Activated T-cell treated with anti-CD3 and anti-CD28 coated beads, Interleukin-2, amount 50 U/mL, for 24 hours (primary cell): Measurements from ENCODE around the gene MAP3K14.
A peak's percentile ranks its signal among the peaks of the same experiment; 100 is the strongest.
"Not testable (repeated sequence)": the region's sequence is repeated elsewhere in the genome, so short reads cannot be mapped to it uniquely, and the experiment has no call there.

Experiments
- DNase-seq: peaks from one replicate; pipeline ENCODE4 v3.0.0-alpha.2; 2020
- H3K27ac Mint-ChIP-seq: 2 replicates; pipeline ENCODE4 v1.8.0; 2020; ENCODE audit warnings: mild to moderate bottlenecking, mixed read lengths
- H3K27me3 Mint-ChIP-seq: 2 replicates; pipeline ENCODE4 v1.8.0; 2020; ENCODE audit warnings: mixed read lengths
- H3K36me3 Mint-ChIP-seq: 2 replicates; pipeline ENCODE4 v1.8.0; 2020; ENCODE audit warnings: low read depth, mixed read lengths
- H3K4me1 Mint-ChIP-seq: 2 replicates; pipeline ENCODE4 v1.8.0; 2020; ENCODE audit warnings: low read depth, mixed read lengths
- H3K4me3 Mint-ChIP-seq: 2 replicates; pipeline ENCODE4 v1.8.0; 2020; ENCODE audit warnings: mild to moderate bottlenecking, moderate library complexity, mixed read lengths
- H3K9me3 Mint-ChIP-seq: 2 replicates; pipeline ENCODE4 v1.8.0; 2020; ENCODE audit warnings: mixed read lengths

Gene MAP3K14

DNA sequence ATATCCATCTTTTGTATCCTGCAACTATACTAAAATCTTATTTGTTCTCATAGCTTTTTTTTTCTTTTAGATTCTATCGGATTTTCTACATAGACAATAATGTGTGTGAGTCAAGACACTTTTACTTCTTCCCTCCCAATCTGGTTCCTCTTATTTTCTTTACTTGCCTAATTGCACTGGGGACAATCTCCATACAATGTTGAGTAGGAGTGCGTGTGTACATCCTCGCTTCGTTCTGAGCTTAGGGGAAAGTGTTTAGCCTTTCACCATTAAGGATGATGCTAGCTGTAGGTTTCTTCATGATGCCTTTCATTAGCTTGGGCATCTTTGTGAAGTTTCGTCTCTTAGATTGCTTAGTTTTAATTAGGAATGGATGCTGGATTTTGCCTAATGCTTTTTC lies 57.8 kb downstream of the MAP3K14 start:
- Mint-ChIP-seq H3K36me3 (peaks cover 22% of the 10 kb centered on the region), H3K4me1 (peaks cover 64% of the 10 kb centered on the region), H3K4me3 (no peak overlapping the region), H3K27me3 (no peaks in the 10 kb centered on the region), H3K9me3 (no peaks in the 10 kb centered on the region), H3K27ac (peak overlapping the region; percentile 6)
- DNase-seq: no peak

- no peak for DNase-seq
- Mint-ChIP-seq H3K4me1 (peaks cover 65% of the 10 kb centered on the region), H3K27ac (peak overlapping the region; percentile 86), H3K36me3 (peaks cover 6% of the 10 kb centered on the region), H3K9me3 (no peaks in the 10 kb centered on the region), H3K27me3 (no peaks in the 10 kb centered on the region), H3K4me3 (no peak overlapping the region)
These were observed 59.7 kb downstream of the MAP3K14 start for GRCh38 chr17:45257115-45257514.

DNA sequence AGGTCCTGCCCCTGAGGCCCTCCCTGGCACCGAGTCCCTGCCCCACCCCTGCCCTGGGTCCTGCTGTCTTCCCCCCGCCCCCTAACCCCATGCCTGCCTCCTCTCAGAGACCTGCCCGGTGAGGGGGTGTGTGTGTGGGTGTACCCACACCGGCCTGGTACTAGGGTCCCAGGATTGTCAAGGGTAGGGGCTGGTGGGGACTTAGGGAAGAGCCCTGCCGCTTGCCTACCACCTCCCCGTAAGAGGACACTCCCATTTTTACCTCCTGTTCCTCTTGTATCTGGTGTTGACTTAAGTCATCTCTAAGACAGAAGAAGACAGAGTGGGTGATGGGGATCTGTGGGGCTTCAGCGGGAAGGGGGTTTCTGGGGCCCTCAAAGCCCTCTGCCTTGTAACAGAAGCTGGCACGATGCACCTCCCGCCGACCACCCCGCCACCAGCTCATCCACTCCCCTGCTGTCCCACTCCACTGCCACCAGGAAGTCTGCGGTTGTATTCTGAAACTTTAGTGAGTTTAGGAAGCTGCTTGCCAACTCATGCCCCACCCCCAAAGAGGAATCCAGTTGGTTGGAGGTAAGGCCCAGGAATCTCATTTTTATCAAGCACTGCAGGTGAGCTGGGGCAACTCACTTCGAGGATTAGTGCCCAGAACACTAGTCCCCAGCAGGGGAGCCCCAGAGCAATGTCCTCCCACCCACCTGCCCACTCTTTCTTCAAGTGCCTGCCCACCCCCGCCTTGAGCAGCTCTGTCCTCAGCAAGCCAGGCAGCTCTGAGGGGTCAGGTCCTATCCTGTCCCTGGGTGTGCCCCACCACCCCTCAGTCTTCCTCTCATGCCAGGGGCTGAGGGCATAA lies 60.5 kb downstream of the MAP3K14 start:
- peak overlapping the region; percentile 86 for H3K27ac Mint-ChIP-seq
- H3K36me3 Mint-ChIP-seq: peaks cover 9% of the 10 kb centered on the region
- peak overlapping the region; percentile 17 for H3K4me3 Mint-ChIP-seq
- no peaks in the 10 kb centered on the region for H3K9me3 Mint-ChIP-seq
- no peak for DNase-seq
- no peaks in the 10 kb centered on the region for H3K27me3 Mint-ChIP-seq
- H3K4me1 Mint-ChIP-seq: peaks cover 66% of the 10 kb centered on the region

DNA sequence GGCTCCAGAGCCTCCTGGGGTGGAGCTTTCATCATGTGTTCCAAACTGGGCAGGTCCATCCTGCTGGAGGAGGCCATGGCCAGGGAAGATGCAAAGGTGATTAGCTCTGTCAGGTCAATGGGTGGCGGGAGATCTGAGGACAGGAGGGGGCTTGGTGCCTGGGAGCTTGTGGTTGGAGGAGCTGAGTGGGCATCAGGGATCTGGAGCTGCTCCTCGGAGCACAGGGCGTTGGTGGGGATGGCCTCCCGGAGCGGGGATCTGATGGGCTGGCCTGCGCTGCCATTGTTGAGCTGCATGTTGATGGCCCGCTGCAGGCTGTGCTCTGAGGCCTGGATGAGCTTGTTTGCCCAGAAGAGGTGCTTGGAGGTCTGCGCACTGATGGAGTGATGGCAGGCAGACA lies 61.5 kb downstream of the MAP3K14 start:
- peak overlapping the region; percentile 70 for H3K27ac Mint-ChIP-seq
- no peaks in the 10 kb centered on the region for H3K9me3 Mint-ChIP-seq
- H3K27me3 Mint-ChIP-seq: no peaks in the 10 kb centered on the region
- no peak for DNase-seq
- peaks cover 15% of the 10 kb centered on the region for H3K36me3 Mint-ChIP-seq
- H3K4me3 Mint-ChIP-seq: peak overlapping the region; percentile 45
- peaks cover 63% of the 10 kb centered on the region for H3K4me1 Mint-ChIP-seq

DNA sequence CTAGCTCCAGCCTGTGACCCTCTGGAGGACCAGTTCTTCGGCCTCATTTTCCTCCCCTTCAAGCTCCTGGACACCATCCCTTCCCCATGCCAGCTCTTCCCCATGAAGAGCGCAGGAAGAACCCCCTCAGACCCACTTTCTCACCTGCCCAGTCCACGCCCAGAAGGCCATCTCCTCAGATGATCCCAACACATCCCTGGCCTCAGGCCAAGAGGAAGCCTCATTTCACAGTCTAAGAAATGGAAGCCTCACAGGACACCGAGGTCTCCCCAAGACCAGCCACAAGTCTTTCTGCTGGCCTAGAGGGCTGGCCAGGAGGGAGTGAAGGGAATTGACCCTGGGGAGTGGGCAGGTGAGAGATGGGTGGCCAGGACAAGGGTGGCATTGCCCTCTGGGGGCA lies 62.9 kb downstream of the MAP3K14 start:
- Mint-ChIP-seq H3K36me3 (peaks cover 27% of the 10 kb centered on the region), H3K4me3 (no peak overlapping the region), H3K27ac (peak overlapping the region; percentile 83), H3K27me3 (no peaks in the 10 kb centered on the region), H3K4me1 (peaks cover 76% of the 10 kb centered on the region), H3K9me3 (no peaks in the 10 kb centered on the region)
- DNase-seq: no peak

DNA sequence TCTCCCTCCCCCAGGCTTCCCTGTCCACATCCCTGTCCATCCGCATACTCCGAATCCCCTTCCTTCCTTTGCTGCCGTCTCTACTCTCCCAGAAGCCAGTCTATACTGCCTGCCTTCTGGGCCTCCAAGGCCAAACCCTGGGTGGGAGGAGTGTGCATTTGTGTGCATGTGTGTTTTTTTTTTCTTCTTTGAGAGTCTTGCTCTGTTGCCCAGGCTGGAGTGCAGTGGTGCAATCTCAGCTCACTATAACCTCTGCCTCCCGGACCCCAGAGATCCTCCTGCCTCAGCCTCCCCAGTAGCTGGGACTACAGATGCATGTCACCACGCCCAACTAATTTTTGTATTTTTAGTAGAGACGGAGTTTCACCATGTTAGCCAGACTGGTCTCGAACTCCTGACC lies 63.6 kb downstream of the MAP3K14 start:
- H3K9me3 Mint-ChIP-seq, H3K27me3 Mint-ChIP-seq, DNase-seq: not testable (repeated sequence)
- Mint-ChIP-seq H3K4me1 (peaks cover 81% of the 10 kb centered on the region), H3K36me3 (peaks cover 33% of the 10 kb centered on the region), H3K27ac (peak overlapping the region; percentile 83), H3K4me3 (peak overlapping the region; percentile 16)

GRCh38 chr17:45251931-45252330 lies 64.9 kb downstream of the MAP3K14 start:
- Mint-ChIP-seq H3K36me3 (peaks cover 39% of the 10 kb centered on the region), H3K27me3 (no peaks in the 10 kb centered on the region), H3K4me1 (peaks cover 76% of the 10 kb centered on the region), H3K9me3 (no peaks in the 10 kb centered on the region), H3K27ac (peak overlapping the region; percentile 83), H3K4me3 (no peak overlapping the region)
- no peak for DNase-seq

GRCh38 chr17:45248132-45248957 lies 68.5 kb downstream of the MAP3K14 start:
- no peaks in the 10 kb centered on the region for H3K9me3 Mint-ChIP-seq
- peak overlapping the region; percentile 83 for H3K4me3 Mint-ChIP-seq
- H3K27me3 Mint-ChIP-seq: no peaks in the 10 kb centered on the region
- peak; percentile 83 for DNase-seq
- peak overlapping the region; percentile 93 for H3K27ac Mint-ChIP-seq
- peaks cover 63% of the 10 kb centered on the region for H3K4me1 Mint-ChIP-seq
- peaks cover 72% of the 10 kb centered on the region for H3K36me3 Mint-ChIP-seq

- Mint-ChIP-seq H3K4me1 (peaks cover 55% of the 10 kb centered on the region), H3K36me3 (peaks cover 80% of the 10 kb centered on the region), H3K9me3 (no peaks in the 10 kb centered on the region), H3K27me3 (no peaks in the 10 kb centered on the region), H3K4me3 (peak overlapping the region; percentile 83), H3K27ac (peak overlapping the region; percentile 93)
- DNase-seq: peak; percentile 98
These were observed 69.2 kb downstream of the MAP3K14 start for GRCh38 chr17:45247429-45248131.

DNA sequence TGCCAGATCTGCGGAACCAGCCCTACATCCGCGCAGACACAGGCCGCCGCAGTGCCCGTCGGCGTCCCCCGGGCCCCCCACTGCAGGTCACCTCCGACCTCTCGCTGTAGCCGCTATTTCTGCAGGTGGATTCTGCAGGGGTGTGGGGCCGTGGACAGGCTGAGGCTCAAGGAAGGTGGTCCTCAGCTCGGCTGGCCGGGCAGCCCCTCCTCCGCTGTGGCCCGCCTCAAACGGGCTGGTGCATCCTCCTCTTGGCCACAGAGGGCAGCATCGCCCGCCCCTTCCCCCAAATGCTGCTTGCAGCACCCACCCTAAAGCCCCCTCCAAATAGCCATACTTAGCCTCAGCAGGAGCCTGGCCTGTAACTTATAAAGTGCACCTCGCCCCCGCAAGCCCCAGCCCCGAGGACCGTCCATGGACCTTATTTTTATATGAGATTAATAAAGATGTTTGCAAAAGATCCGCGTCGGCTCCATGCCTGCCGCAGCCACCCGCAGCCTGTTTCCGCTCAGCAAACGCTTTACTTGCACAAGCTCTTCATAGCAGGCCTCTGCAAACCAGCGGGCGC lies 69.9 kb downstream of the MAP3K14 start:
- Mint-ChIP-seq H3K4me1 (peaks cover 49% of the 10 kb centered on the region), H3K27me3 (no peaks in the 10 kb centered on the region), H3K9me3 (no peaks in the 10 kb centered on the region), H3K27ac (peak overlapping the region; percentile 93), H3K36me3 (peaks cover 83% of the 10 kb centered on the region), H3K4me3 (peak overlapping the region; percentile 83)
- DNase-seq: peak; percentile 58

DNA sequence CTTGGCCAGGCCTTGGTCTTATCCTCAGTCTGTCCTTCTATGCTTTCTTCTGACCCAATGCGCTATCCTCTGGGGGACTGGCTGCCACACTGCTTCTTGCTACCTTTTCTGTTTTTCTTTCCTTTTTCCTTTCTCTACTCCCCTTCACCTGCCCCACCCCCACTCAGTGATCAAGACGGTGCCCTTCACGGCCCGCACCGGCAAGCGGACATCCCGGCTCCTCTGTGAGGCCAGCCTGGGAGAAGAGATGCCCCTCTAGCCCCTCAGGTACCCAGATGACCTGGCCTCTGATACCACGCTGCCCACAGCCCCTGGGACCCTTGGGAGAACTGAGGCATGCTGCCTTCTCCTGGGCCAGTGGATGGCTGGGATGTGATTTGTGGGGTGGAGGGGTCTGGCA lies 70.5 kb downstream of the MAP3K14 start:
- Mint-ChIP-seq H3K9me3 (no peaks in the 10 kb centered on the region), H3K4me1 (peaks cover 44% of the 10 kb centered on the region), H3K27me3 (no peaks in the 10 kb centered on the region)

DNA sequence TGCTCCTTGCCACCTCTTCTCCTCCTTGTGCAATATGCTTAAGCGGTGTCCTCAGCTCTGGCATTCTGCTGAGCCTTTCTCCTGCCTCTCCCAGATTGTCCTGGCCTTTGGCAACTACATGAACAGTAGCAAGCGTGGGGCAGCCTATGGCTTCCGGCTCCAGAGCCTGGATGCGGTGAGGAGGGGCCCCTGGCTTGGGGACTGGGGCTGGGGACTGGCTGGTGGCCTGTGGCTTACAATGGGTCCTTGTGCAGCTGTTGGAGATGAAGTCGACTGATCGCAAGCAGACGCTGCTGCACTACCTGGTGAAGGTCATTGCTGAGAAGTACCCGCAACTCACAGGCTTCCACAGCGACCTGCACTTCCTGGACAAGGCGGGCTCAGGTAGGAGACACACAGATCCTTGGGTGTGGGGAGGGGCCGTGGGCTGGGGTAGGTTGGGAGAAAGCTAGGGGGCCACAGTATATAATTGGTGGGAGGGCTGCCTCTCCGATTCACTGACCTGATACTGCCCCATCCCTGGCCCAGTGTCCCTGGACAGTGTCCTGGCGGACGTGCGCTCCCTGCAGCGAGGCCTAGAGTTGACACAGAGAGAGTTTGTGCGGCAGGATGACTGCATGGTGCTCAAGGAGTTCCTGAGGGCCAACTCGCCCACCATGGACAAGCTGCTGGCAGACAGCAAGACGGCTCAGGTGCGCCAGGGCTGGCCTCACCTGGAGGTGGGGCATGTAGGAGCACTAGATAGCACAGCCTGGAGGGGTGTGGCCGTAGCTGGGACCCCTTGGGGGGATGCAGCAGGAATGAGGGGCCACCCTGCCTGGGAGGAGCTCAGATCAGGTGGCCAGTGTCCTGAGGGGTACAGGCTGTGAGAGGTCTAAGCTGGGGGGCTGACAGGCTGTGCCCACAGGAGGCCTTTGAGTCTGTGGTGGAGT lies 71.8 kb downstream of the MAP3K14 start:
- DNase-seq: no peak
- Mint-ChIP-seq H3K27ac (peak overlapping the region; percentile 76), H3K36me3 (peaks cover 86% of the 10 kb centered on the region), H3K9me3 (no peaks in the 10 kb centered on the region), H3K4me3 (no peak overlapping the region), H3K4me1 (peaks cover 39% of the 10 kb centered on the region), H3K27me3 (no peaks in the 10 kb centered on the region)

More for the DNA sequence above, 70.5 kb downstream of the MAP3K14 start:
- H3K27ac Mint-ChIP-seq: peak overlapping the region; percentile 93
- peaks cover 85% of the 10 kb centered on the region for H3K36me3 Mint-ChIP-seq
- peak overlapping the region; percentile 83 for H3K4me3 Mint-ChIP-seq
- no peak for DNase-seq

- no peak for DNase-seq
- H3K27ac Mint-ChIP-seq: peak overlapping the region; percentile 33
- peaks cover 36% of the 10 kb centered on the region for H3K4me1 Mint-ChIP-seq
- no peaks in the 10 kb centered on the region for H3K27me3 Mint-ChIP-seq
- no peak overlapping the region for H3K4me3 Mint-ChIP-seq
- no peaks in the 10 kb centered on the region for H3K9me3 Mint-ChIP-seq
- peaks cover 89% of the 10 kb centered on the region for H3K36me3 Mint-ChIP-seq
These were observed 73.1 kb downstream of the MAP3K14 start for GRCh38 chr17:45243750-45244149.
